Activated T-cell treated with anti-CD3 and anti-CD28 coated beads, Interleukin-2, amount 50 U/mL, for 24 hours (primary cell): ENCODE data around the gene TDRD12.
A peak's percentile ranks its signal among the peaks of the same experiment; 100 is the strongest.

Experiments
- DNase-seq: peaks from one replicate; pipeline ENCODE4 v3.0.0-alpha.2; 2020
- H3K27ac Mint-ChIP-seq: 2 replicates; pipeline ENCODE4 v1.8.0; 2020; ENCODE audit warnings: mild to moderate bottlenecking, mixed read lengths
- H3K27me3 Mint-ChIP-seq: 2 replicates; pipeline ENCODE4 v1.8.0; 2020; ENCODE audit warnings: mixed read lengths
- H3K36me3 Mint-ChIP-seq: 2 replicates; pipeline ENCODE4 v1.8.0; 2020; ENCODE audit warnings: low read depth, mixed read lengths
- H3K4me1 Mint-ChIP-seq: 2 replicates; pipeline ENCODE4 v1.8.0; 2020; ENCODE audit warnings: low read depth, mixed read lengths
- H3K4me3 Mint-ChIP-seq: 2 replicates; pipeline ENCODE4 v1.8.0; 2020; ENCODE audit warnings: mild to moderate bottlenecking, moderate library complexity, mixed read lengths
- H3K9me3 Mint-ChIP-seq: 2 replicates; pipeline ENCODE4 v1.8.0; 2020; ENCODE audit warnings: mixed read lengths

TDRD12 gene

GRCh38 chr19:32719611-32720059, at the start of gene TDRD12:
Gene TDRD12 (plus strand): TSS chr19:32719767. CDS start chr19:32720073, 306 bp downstream.
- H3K36me3 Mint-ChIP-seq: peaks cover 24% of the 10 kb centered on the region
- no peak within 1 kb of the TSS for H3K27ac Mint-ChIP-seq
- no peak for DNase-seq
- H3K9me3 Mint-ChIP-seq: no peaks in the 10 kb centered on the region
- H3K27me3 Mint-ChIP-seq: no peaks in the 10 kb centered on the region
- H3K4me3 Mint-ChIP-seq: no peak within 1 kb of the TSS
- H3K4me1 Mint-ChIP-seq: no peaks in the 10 kb centered on the region

- no peak overlapping the region for H3K27ac Mint-ChIP-seq
Measured at GRCh38 chr19:32671883-32672593, 47.5 kb upstream of the TDRD12 start.

GRCh38 chr19:32672841-32673240, 46.7 kb upstream of the TDRD12 start:
- H3K27me3 Mint-ChIP-seq: peaks cover 15% of the 10 kb centered on the region
- DNase-seq: no peak
- peak overlapping the region; percentile 89 for H3K4me3 Mint-ChIP-seq
- peaks cover 2% of the 10 kb centered on the region for H3K36me3 Mint-ChIP-seq
- no peaks in the 10 kb centered on the region for H3K9me3 Mint-ChIP-seq
- H3K27ac Mint-ChIP-seq: no peak overlapping the region
- H3K4me1 Mint-ChIP-seq: peaks cover 48% of the 10 kb centered on the region

More at GRCh38 chr19:32671883-32672593, 47.5 kb upstream of the TDRD12 start:
- Mint-ChIP-seq H3K27me3 (peaks cover 7% of the 10 kb centered on the region), H3K4me3 (no peak overlapping the region), H3K36me3 (peaks cover 4% of the 10 kb centered on the region), H3K4me1 (peaks cover 43% of the 10 kb centered on the region), H3K9me3 (no peaks in the 10 kb centered on the region)
- DNase-seq: no peak

GRCh38 chr19:32673573-32673972, 46.0 kb upstream of the TDRD12 start:
- Mint-ChIP-seq H3K4me1 (peaks cover 48% of the 10 kb centered on the region), H3K9me3 (no peaks in the 10 kb centered on the region), H3K4me3 (peak overlapping the region; percentile 89), H3K27me3 (peaks cover 16% of the 10 kb centered on the region), H3K36me3 (peaks cover 2% of the 10 kb centered on the region), H3K27ac (no peak overlapping the region)
- no peak for DNase-seq

- Mint-ChIP-seq H3K9me3 (no peaks in the 10 kb centered on the region), H3K27me3 (peaks cover 16% of the 10 kb centered on the region), H3K4me3 (peak overlapping the region; percentile 89), H3K36me3 (peaks cover 2% of the 10 kb centered on the region), H3K4me1 (peaks cover 46% of the 10 kb centered on the region), H3K27ac (peak overlapping the region; percentile 89)
- DNase-seq: peak; percentile 40
Measured at GRCh38 chr19:32674153-32674930, 45.2 kb upstream of the TDRD12 start.

GRCh38 chr19:32674931-32675719, 44.4 kb upstream of the TDRD12 start, which contains the start of gene ANKRD27:
Gene ANKRD27 (minus strand): TSS chr19:32675180. CDS start chr19:32659015, 16,165 bp downstream.
- Mint-ChIP-seq H3K9me3 (no peaks in the 10 kb centered on the region), H3K4me3 (peak within 1 kb of the TSS; percentile 89), H3K27me3 (peaks cover 16% of the 10 kb centered on the region), H3K36me3 (peaks cover 2% of the 10 kb centered on the region), H3K4me1 (peaks cover 41% of the 10 kb centered on the region), H3K27ac (peak within 1 kb of the TSS; percentile 89)
- DNase-seq: peak; percentile 99

GRCh38 chr19:32675720-32676185, 43.8 kb upstream of the TDRD12 start, which contains the start of gene RGS9BP:
Gene RGS9BP (plus strand): TSS chr19:32675848. CDS start chr19:32676264, 416 bp downstream.
- H3K36me3 Mint-ChIP-seq: peaks cover 2% of the 10 kb centered on the region
- H3K4me3 Mint-ChIP-seq: peak within 1 kb of the TSS; percentile 77
- peaks cover 16% of the 10 kb centered on the region for H3K27me3 Mint-ChIP-seq
- DNase-seq: peak; percentile 72
- no peaks in the 10 kb centered on the region for H3K9me3 Mint-ChIP-seq
- H3K4me1 Mint-ChIP-seq: peaks cover 39% of the 10 kb centered on the region
- peak within 1 kb of the TSS; percentile 80 for H3K27ac Mint-ChIP-seq

GRCh38 chr19:32676186-32676894, 43.2 kb upstream of the TDRD12 start:
- Mint-ChIP-seq H3K36me3 (peaks cover 2% of the 10 kb centered on the region), H3K4me1 (peaks cover 35% of the 10 kb centered on the region), H3K27me3 (peaks cover 16% of the 10 kb centered on the region), H3K4me3 (peak overlapping the region; percentile 77), H3K9me3 (no peaks in the 10 kb centered on the region), H3K27ac (no peak overlapping the region)
- peak; percentile 59 for DNase-seq

- H3K36me3 Mint-ChIP-seq: peaks cover 2% of the 10 kb centered on the region
- peaks cover 30% of the 10 kb centered on the region for H3K4me1 Mint-ChIP-seq
- no peak overlapping the region for H3K27ac Mint-ChIP-seq
- no peak for DNase-seq
- no peaks in the 10 kb centered on the region for H3K9me3 Mint-ChIP-seq
- H3K27me3 Mint-ChIP-seq: peaks cover 16% of the 10 kb centered on the region
- H3K4me3 Mint-ChIP-seq: peak overlapping the region; percentile 38
Measured at GRCh38 chr19:32676895-32677359, 42.6 kb upstream of the TDRD12 start.

GRCh38 chr19:32677657-32678056, 41.9 kb upstream of the TDRD12 start:
- H3K27ac Mint-ChIP-seq: no peak overlapping the region
- peaks cover 23% of the 10 kb centered on the region for H3K4me1 Mint-ChIP-seq
- H3K9me3 Mint-ChIP-seq: no peaks in the 10 kb centered on the region
- H3K4me3 Mint-ChIP-seq: no peak overlapping the region
- peaks cover 2% of the 10 kb centered on the region for H3K36me3 Mint-ChIP-seq
- peaks cover 16% of the 10 kb centered on the region for H3K27me3 Mint-ChIP-seq
- no peak for DNase-seq

- Mint-ChIP-seq H3K9me3 (no peaks in the 10 kb centered on the region), H3K27me3 (peaks cover 12% of the 10 kb centered on the region), H3K4me1 (peaks cover 7% of the 10 kb centered on the region), H3K36me3 (no peaks in the 10 kb centered on the region), H3K27ac (no peak overlapping the region), H3K4me3 (no peak overlapping the region)
- DNase-seq: no peak
Measured at GRCh38 chr19:32680986-32681385, 38.6 kb upstream of the TDRD12 start.

- no peak for DNase-seq
- Mint-ChIP-seq H3K9me3 (no peaks in the 10 kb centered on the region), H3K4me1 (peaks cover 2% of the 10 kb centered on the region), H3K27ac (no peak overlapping the region), H3K36me3 (no peaks in the 10 kb centered on the region), H3K27me3 (peaks cover 6% of the 10 kb centered on the region), H3K4me3 (no peak overlapping the region)
Measured at GRCh38 chr19:32682317-32682716, 37.2 kb upstream of the TDRD12 start.

- Mint-ChIP-seq H3K4me1 (peaks cover 22% of the 10 kb centered on the region), H3K4me3 (no peak overlapping the region), H3K27ac (no peak overlapping the region), H3K36me3 (peaks cover 5% of the 10 kb centered on the region), H3K27me3 (no peaks in the 10 kb centered on the region), H3K9me3 (no peaks in the 10 kb centered on the region)
- DNase-seq: no peak
Measured at GRCh38 chr19:32686847-32687475, 32.6 kb upstream of the TDRD12 start.
